HG02759 (cell line): ENCODE data around the gene BLCAP.

Experiments used
- ATAC-seq: cut with Tn5 transposase; IDR thresholded peaks from one replicate; pipeline ENCODE4 v1.9.1; 2021; ENCODE audit warnings: mild to moderate bottlenecking, moderate library complexity; ENCODE audit not compliant: unreplicated experiment

The BLCAP gene

GRCh38 chr20:37530696-37531095 lies 3.0 kb upstream of the BLCAP start:
- no peak for ATAC-seq

- no peak for ATAC-seq
Observed at GRCh38 chr20:37529968-37530600, 2.4 kb upstream of the BLCAP start.

- no peak for ATAC-seq
Observed at GRCh38 chr20:37529214-37529967, 1.7 kb upstream of the BLCAP start.

GRCh38 chr20:37528446-37529213 lies 954 bp upstream of the BLCAP start:
- no peak for ATAC-seq

- ATAC-seq = no peak
Observed at GRCh38 chr20:37526839-37527637, 638 bp downstream of the BLCAP start.

GRCh38 chr20:37526238-37526838 lies 1.3 kb downstream of the BLCAP start:
- ATAC-seq = no peak

- no peak for ATAC-seq
Observed at GRCh38 chr20:37525810-37526209, 1.9 kb downstream of the BLCAP start.

- no peak for ATAC-seq
Observed at GRCh38 chr20:37524859-37525708, 2.6 kb downstream of the BLCAP start.

- no peak for ATAC-seq
Observed at GRCh38 chr20:37523911-37524700, 3.6 kb downstream of the BLCAP start.

GRCh38 chr20:37523012-37523391 lies 4.7 kb downstream of the BLCAP start:
- ATAC-seq = no peak

- ATAC-seq = no peak
Observed at GRCh38 chr20:37522260-37523011, 5.2 kb downstream of the BLCAP start.

- ATAC-seq = no peak
Observed at GRCh38 chr20:37521061-37521771, 6.5 kb downstream of the BLCAP start, which contains the start of gene NNAT. NNAT (plus strand) TSS chr20:37521250; CDS start chr20:37521332, 82 bp downstream.

GRCh38 chr20:37520419-37520955 lies 7.2 kb downstream of the BLCAP start:
- ATAC-seq = no peak

GRCh38 chr20:37519508-37520418 lies 7.9 kb downstream of the BLCAP start:
- ATAC-seq = no peak

- no peak for ATAC-seq
Observed at GRCh38 chr20:37518606-37519507, 8.8 kb downstream of the BLCAP start.
